ENCODE results near the gene PHF13.

The PHF13 gene

DNA sequence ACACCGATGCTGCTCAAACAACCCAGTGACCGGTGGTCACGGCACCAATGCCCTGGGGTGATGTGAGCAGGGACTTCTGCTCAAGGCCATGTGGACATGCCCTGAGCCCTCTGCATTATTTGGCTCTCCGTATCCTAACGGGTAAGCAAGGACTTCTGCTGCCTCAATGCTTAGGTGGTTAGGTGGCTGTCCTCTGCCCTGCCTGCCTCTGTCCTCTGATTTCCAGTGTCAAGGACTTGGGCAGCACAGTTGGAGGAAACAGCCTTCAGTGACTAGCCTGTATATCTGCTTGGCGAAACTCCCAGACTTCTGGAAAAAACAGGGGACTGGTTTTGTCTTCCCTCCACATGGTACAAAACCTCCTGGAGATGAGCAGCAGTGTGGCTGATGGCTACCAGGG is 53.6 kb downstream of the PHF13 start:
- no peak for DNase-seq

DNA sequence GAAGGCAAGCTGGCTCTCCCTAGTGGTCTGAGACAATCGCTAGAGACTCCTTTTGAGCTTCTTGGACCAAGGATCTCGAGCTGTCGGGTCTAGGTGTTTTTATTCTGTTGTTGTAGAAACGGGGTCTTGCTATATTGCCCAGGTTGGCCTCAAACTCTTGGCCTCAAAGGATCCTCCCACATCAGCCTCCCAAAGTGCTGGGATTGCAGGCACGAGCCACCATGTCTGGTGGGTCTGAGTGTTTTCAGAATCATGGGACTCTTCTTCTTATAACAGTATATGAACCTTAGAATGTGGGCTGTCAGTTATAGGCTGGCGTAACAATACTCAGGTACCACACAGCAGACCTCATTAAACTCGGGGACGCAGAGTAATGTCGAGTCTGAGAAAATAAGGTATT is 55.0 kb downstream of the PHF13 start:
- no peak for DNase-seq

DNA sequence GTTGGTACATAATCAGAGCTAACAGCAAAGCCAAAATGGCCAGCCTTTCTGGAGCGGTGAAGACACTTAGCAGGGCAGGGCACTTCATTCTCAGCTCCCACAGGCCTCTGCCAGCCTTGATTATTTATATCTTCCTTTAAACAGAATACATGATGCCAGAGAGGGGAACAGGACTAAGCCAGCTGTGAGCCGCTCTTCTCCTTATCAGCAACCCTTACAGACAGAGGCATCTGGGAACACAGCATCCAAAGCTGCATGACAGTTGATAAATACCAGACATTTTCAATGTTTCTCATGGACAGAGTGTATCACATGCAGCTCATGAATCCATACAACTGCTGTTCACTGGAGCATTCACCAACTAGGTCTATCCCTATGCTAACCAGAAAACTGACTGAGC is 59.0 kb downstream of the PHF13 start:
- no peak for DNase-seq

Measured in GOT3 (cell line).